ENCODE data around the gene KCNAB3. TPM values are rescaled to one million over a fixed set of nuclear protein-coding genes. Genes with fewer than 3 reads are reported as not detected.
A peak's percentile ranks its signal among the peaks of the same experiment; 100 is the strongest.

Gene KCNAB3
- total and polyA plus RNA-seq, 7 experiments from 2014 or later, result 0.10 to 18.0 (median 11.8) TPM

DNA sequence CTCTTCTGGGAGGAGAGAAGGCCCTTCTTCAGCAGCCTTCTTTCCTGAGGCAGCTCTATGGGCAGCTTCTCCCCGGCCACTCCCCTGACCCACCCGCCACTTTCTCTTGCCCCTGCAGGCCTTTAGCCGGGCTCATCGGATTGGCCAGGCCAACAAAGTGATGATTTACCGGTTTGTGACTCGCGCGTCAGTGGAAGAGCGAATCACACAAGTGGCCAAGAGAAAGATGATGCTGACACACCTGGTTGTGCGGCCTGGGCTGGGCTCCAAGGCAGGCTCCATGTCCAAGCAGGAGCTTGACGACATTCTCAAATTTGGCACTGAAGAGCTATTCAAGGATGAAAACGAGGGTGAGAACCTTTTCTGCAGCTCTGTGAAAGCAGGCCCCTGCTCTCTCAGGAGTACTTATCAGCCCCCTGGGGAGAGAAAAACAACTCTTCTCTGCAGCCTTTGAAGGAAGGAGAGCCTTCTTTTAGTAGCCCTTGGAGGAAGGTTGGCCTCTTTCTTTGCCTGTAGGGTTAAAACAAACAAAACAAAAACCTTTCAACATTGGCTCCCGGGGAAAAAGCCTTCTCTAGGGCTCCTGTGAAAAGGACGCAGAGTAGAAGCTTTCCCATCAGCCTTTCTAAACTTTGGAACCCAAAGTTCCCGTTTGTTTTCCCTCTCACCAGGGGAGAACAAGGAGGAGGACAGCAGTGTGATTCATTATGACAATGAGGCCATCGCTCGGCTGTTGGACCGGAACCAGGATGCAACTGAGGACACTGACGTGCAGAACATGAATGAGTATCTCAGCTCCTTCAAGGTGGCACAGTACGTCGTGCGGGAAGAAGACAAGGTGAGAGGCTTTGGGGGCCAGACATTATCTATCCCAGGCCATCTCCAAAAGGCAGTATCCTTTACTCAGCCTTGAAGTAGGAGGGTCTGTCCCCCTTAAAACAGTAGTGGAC lies 26.2 kb downstream of the KCNAB3 start:
- intact Hi-C loops (cut with micrococcal nuclease), result no loop called here
- Mint-ChIP-seq H3K4me3 (no peak overlapping the region), H3K4me1 (peaks cover 0 to 10% (median 0%) of the 10 kb centered on the region in 7 donors), H3K36me3 (peaks cover 34 to 80% (median 52%) of the 10 kb centered on the region in 5 donors), H3K27ac (peak overlapping the region in 8 of 9 donors; percentile 5 to 90 (median 56)), H3K9me3 (no peaks in the 10 kb centered on the region), H3K27me3 (no peaks in the 10 kb centered on the region)
- no peak overlapping the region for H3K4me3 ChIP-seq (ENCODE audit: low read length)
- no peaks in the 10 kb centered on the region for H3K4me1 ChIP-seq (ENCODE audit: control insufficient read depth in 2 of 2, insufficient read depth in 2 of 2, low read length in 2 of 2)
- DNase-seq, result no peak
- no peak for ATAC-seq
- peaks cover 55 to 99% (median 74%) of the 10 kb centered on the region in 3 experiments for H3K36me3 ChIP-seq (ENCODE audit: control insufficient read depth in 2 of 3, insufficient read depth in 3 of 3, low read length in 3 of 3)
- no peaks in the 10 kb centered on the region for H3K27me3 ChIP-seq (ENCODE audit: control insufficient read depth in 2 of 2, insufficient read depth in 2 of 2, low read length in 2 of 2)
- H3K27ac ChIP-seq (ENCODE audit: low read depth, low read length), result no peak overlapping the region
- no peaks in the 10 kb centered on the region for H3K9me3 ChIP-seq (ENCODE audit: control insufficient read depth in 2 of 3, low read length in 3 of 3)
- ChIA-PET POLR2A (interaction anchor here (1.0 to 1.2 kb wide), 4 partner anchors 9 to 29 kb away, joined by 3 to 9 read pairs (median 4); partner anchors contain the start of genes CNTROB and RNF227), CTCF (interaction anchor here (0.9 kb wide), 1 partner anchor 47 kb away, joined by 3 read pairs; no protein-coding TSS in a partner anchor)

DNA sequence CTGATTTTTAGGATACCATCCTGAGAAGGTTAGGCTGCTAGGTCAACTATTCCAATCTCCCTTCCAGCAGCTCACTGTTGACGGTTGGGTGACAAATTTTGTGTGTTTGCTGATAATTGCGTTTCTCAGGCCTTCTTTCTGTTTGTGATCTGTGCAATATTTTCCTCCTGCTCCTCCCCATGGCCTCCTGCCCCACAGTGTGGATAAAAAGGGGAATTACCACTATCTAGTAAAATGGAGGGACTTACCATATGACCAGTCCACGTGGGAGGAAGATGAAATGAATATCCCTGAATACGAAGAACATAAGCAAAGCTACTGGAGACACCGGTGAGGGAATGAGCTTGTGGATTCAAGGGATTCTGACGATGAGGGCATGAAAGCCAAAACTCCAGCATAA lies 31.9 kb downstream of the KCNAB3 start:
- peak in 4 of 9 donors; percentile 33 to 42 (median 36) for DNase-seq
- Mint-ChIP-seq H3K4me1 (peaks cover 8 to 27% (median 15%) of the 10 kb centered on the region in 7 donors), H3K4me3 (no peak overlapping the region), H3K9me3 (no peaks in the 10 kb centered on the region), H3K27ac (peak overlapping the region in 8 of 9 donors; percentile 0 to 92 (median 78)), H3K27me3 (no peaks in the 10 kb centered on the region), H3K36me3 (peaks cover 30 to 80% (median 57%) of the 10 kb centered on the region in 5 donors)
- intact Hi-C loops (cut with micrococcal nuclease), result loop anchor here (1.0 to 2.0 kb wide), 3 partner anchors 15 to 35 kb away; no protein-coding TSS in a partner anchor
- Histone ChIP-seq H3K4me1 (ENCODE audit: control insufficient read depth in 2 of 2, insufficient read depth in 2 of 2, low read length in 2 of 2) (no peaks in the 10 kb centered on the region), H3K36me3 (ENCODE audit: control insufficient read depth in 2 of 3, insufficient read depth in 3 of 3, low read length in 3 of 3) (peaks cover 59 to 93% (median 62%) of the 10 kb centered on the region in 3 experiments), H3K4me3 (ENCODE audit: low read length) (no peak overlapping the region), H3K27ac (ENCODE audit: low read depth, low read length) (no peak overlapping the region), H3K9me3 (ENCODE audit: control insufficient read depth in 2 of 3, low read length in 3 of 3) (no peaks in the 10 kb centered on the region), H3K27me3 (ENCODE audit: control insufficient read depth in 2 of 2, insufficient read depth in 2 of 2, low read length in 2 of 2) (no peaks in the 10 kb centered on the region)
- ATAC-seq, result peak; percentile 75
- POLR2A ChIA-PET, result interaction anchor here (0.9 to 1.1 kb wide), 3 partner anchors 14 to 34 kb away, joined by 3 to 4 read pairs (median 4); no protein-coding TSS in a partner anchor
- CTCF ChIA-PET, result interaction anchor here (0.7 to 3.1 kb wide), 6 partner anchors 9 to 99 kb away, joined by 3 to 10 read pairs (median 4); partner anchors contain the start of gene CHD3

- intact Hi-C loops (cut with micrococcal nuclease), result loop anchor here (1.0 kb wide), 2 partner anchors 34 to 35 kb away; no protein-coding TSS in a partner anchor
- Mint-ChIP-seq H3K9me3 (no peaks in the 10 kb centered on the region), H3K27ac (peak overlapping the region in 7 of 9 donors; percentile 0 to 92 (median 77)), H3K4me3 (no peak overlapping the region), H3K36me3 (peaks cover 30 to 76% (median 54%) of the 10 kb centered on the region in 5 donors), H3K27me3 (no peaks in the 10 kb centered on the region), H3K4me1 (peaks cover 8 to 27% (median 16%) of the 10 kb centered on the region in 7 donors)
- no peak overlapping the region for H3K27ac ChIP-seq (ENCODE audit: low read depth, low read length)
- peaks cover 59 to 92% (median 61%) of the 10 kb centered on the region in 3 experiments for H3K36me3 ChIP-seq (ENCODE audit: control insufficient read depth in 2 of 3, insufficient read depth in 3 of 3, low read length in 3 of 3)
- ATAC-seq (no peak), DNase-seq (no peak)
- no peaks in the 10 kb centered on the region for H3K4me1 ChIP-seq (ENCODE audit: control insufficient read depth in 2 of 2, insufficient read depth in 2 of 2, low read length in 2 of 2)
- ChIA-PET CTCF (interaction anchor here (0.6 to 3.1 kb wide), 4 partner anchors 31 to 93 kb away, joined by 3 to 10 read pairs (median 4); no protein-coding TSS in a partner anchor), POLR2A (interaction anchor here (0.9 to 1.1 kb wide), 3 partner anchors 11 to 34 kb away, joined by 3 to 4 read pairs (median 4); no protein-coding TSS in a partner anchor)
- H3K4me3 ChIP-seq (ENCODE audit: low read length), result no peak overlapping the region
- no peaks in the 10 kb centered on the region for H3K9me3 ChIP-seq (ENCODE audit: control insufficient read depth in 2 of 3, low read length in 3 of 3)
- H3K27me3 ChIP-seq (ENCODE audit: control insufficient read depth in 2 of 2, insufficient read depth in 2 of 2, low read length in 2 of 2), result no peaks in the 10 kb centered on the region
Observed at GRCh38 chr17:7897090-7897489, 32.6 kb downstream of the KCNAB3 start.

DNA sequence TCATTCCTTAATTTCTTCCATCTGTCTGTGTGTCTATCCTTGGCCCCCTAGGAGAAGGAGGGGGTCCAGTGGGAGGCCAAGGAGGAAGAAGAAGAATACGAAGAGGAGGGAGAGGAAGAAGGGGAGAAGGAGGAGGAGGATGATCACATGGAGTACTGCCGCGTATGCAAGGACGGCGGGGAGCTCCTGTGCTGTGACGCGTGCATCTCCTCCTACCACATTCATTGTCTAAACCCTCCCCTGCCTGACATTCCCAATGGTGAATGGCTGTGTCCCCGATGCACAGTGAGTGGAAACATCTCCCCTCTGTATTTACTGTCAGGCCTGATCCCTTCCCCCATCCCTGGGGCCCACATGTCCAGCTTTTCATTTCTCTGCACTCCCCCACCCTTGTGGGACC lies 34.8 kb downstream of the KCNAB3 start:
- Mint-ChIP-seq H3K4me1 (peaks cover 8 to 33% (median 25%) of the 10 kb centered on the region in 7 donors), H3K9me3 (no peaks in the 10 kb centered on the region), H3K27ac (peak overlapping the region in 7 of 9 donors; percentile 42 to 86 (median 70)), H3K4me3 (peak overlapping the region in 1 of 10 donors; percentile 10), H3K27me3 (no peaks in the 10 kb centered on the region), H3K36me3 (peaks cover 25 to 68% (median 52%) of the 10 kb centered on the region in 5 donors)
- Histone ChIP-seq H3K36me3 (ENCODE audit: control insufficient read depth in 2 of 3, insufficient read depth in 3 of 3, low read length in 3 of 3) (peaks cover 54 to 93% (median 60%) of the 10 kb centered on the region in 3 experiments), H3K4me1 (ENCODE audit: control insufficient read depth in 2 of 2, insufficient read depth in 2 of 2, low read length in 2 of 2) (peaks cover 0 to 1% of the 10 kb centered on the region in 2 donors), H3K27me3 (ENCODE audit: control insufficient read depth in 2 of 2, insufficient read depth in 2 of 2, low read length in 2 of 2) (no peaks in the 10 kb centered on the region), H3K4me3 (ENCODE audit: low read length) (no peak overlapping the region), H3K27ac (ENCODE audit: low read depth, low read length) (peak overlapping the region; percentile 2), H3K9me3 (ENCODE audit: control insufficient read depth in 2 of 3, low read length in 3 of 3) (no peaks in the 10 kb centered on the region)
- intact Hi-C loops (cut with micrococcal nuclease), result loop anchor here in 1 of 2 donors (1.0 kb wide), 1 partner anchor 8 kb away; no protein-coding TSS in a partner anchor
- POLR2A ChIA-PET, result interaction anchor here (1.3 kb wide), 2 partner anchors 18 to 28 kb away, joined by 4 to 6 read pairs; no protein-coding TSS in a partner anchor
- no peak for ATAC-seq
- DNase-seq, result no peak
- CTCF ChIA-PET, result interaction anchor here (1.1 to 3.1 kb wide), 3 partner anchors 32 to 95 kb away, joined by 3 to 10 read pairs (median 7); no protein-coding TSS in a partner anchor

GRCh38 chr17:7894226-7894625 lies 35.4 kb downstream of the KCNAB3 start:
- ChIA-PET CTCF (interaction anchor here (0.8 to 1.7 kb wide), 3 partner anchors 31 to 96 kb away, joined by 3 to 7 read pairs (median 3); no protein-coding TSS in a partner anchor), POLR2A (interaction anchor here (1.3 kb wide), 1 partner anchor 28 kb away, joined by 6 read pairs; no protein-coding TSS in a partner anchor)
- H3K4me3 ChIP-seq (ENCODE audit: low read length), result no peak overlapping the region
- Mint-ChIP-seq H3K9me3 (no peaks in the 10 kb centered on the region), H3K36me3 (peaks cover 20 to 61% (median 47%) of the 10 kb centered on the region in 5 donors), H3K4me1 (peaks cover 8 to 33% (median 25%) of the 10 kb centered on the region in 7 donors), H3K27ac (peak overlapping the region in 6 of 9 donors; percentile 42 to 86 (median 66)), H3K4me3 (no peak overlapping the region), H3K27me3 (no peaks in the 10 kb centered on the region)
- DNase-seq (no peak), ATAC-seq (no peak)
- peaks cover 3 to 8% of the 10 kb centered on the region in 2 donors for H3K4me1 ChIP-seq (ENCODE audit: control insufficient read depth in 2 of 2, insufficient read depth in 2 of 2, low read length in 2 of 2)
- H3K27ac ChIP-seq (ENCODE audit: low read depth, low read length), result no peak overlapping the region
- no peaks in the 10 kb centered on the region for H3K27me3 ChIP-seq (ENCODE audit: control insufficient read depth in 2 of 2, insufficient read depth in 2 of 2, low read length in 2 of 2)
- no peaks in the 10 kb centered on the region for H3K9me3 ChIP-seq (ENCODE audit: control insufficient read depth in 2 of 3, low read length in 3 of 3)
- peaks cover 48 to 92% (median 60%) of the 10 kb centered on the region in 3 experiments for H3K36me3 ChIP-seq (ENCODE audit: control insufficient read depth in 2 of 3, insufficient read depth in 3 of 3, low read length in 3 of 3)
- intact Hi-C loops (cut with micrococcal nuclease), result no loop called here

Measured in naive thymus-derived CD4-positive, alpha-beta T cell (primary cell).